Measurements from ENCODE around the gene EFEMP1. TPM values are rescaled to one million over a fixed set of nuclear protein-coding genes. Genes with fewer than 3 reads are reported as not detected.
"Not testable (repeated sequence)": the region's sequence is repeated elsewhere in the genome, so short reads cannot be mapped to it uniquely, and the experiment has no call there.

The EFEMP1 gene
- total and polyA plus RNA-seq, 12 donors = 15.7 to 157 (median 32.5) TPM

- intact Hi-C loops (cut with DNase I) = no loop called here
- ATAC-seq = no peak
Observed at GRCh38 chr2:55842046-55842445, 81.5 kb downstream of the EFEMP1 start.

GRCh38 chr2:55840460-55840859, 83.1 kb downstream of the EFEMP1 start:
- H3K9me3 ChIP-seq = no peaks in the 10 kb centered on the region
- no peaks in the 10 kb centered on the region for H3K27me3 ChIP-seq
- ATAC-seq = no peak
- H3K36me3 ChIP-seq = no peaks in the 10 kb centered on the region
- intact Hi-C loops (cut with DNase I) = no loop called here
- peaks cover 0 to 13% (median 4%) of the 10 kb centered on the region in 9 donors for H3K4me1 ChIP-seq
- WGBS, 2 donors = 95 to 100% methylated on average over 1 of the region's 1 CpG
- DNase-seq = no peak
- TF ChIP-seq CTCF (IDR thresholded peaks at IDR 0.05) = no peak
- H3K27ac ChIP-seq = no peak overlapping the region
- no peak overlapping the region for H3K4me3 ChIP-seq

More at GRCh38 chr2:55842046-55842445, 81.5 kb downstream of the EFEMP1 start:
- Histone ChIP-seq H3K4me1 (peaks cover 0 to 13% (median 4%) of the 10 kb centered on the region in 9 donors), H3K36me3 (no peaks in the 10 kb centered on the region), H3K4me3 (no peak overlapping the region), H3K9me3 (no peaks in the 10 kb centered on the region), H3K27me3 (no peaks in the 10 kb centered on the region), H3K27ac (no peak overlapping the region)
- TF ChIP-seq CTCF (IDR thresholded peaks at IDR 0.05) = no peak
- WGBS, 2 donors = 87 to 89% methylated on average over 1 of the region's 1 CpG
- no peak for DNase-seq

GRCh38 chr2:55839182-55839819, 84.3 kb downstream of the EFEMP1 start:
- H3K27ac ChIP-seq = peak overlapping the region in 9 of 10 donors; percentile 4 to 83 (median 43)

GRCh38 chr2:55838653-55839052, 84.9 kb downstream of the EFEMP1 start:
- intact Hi-C loops (cut with DNase I) = no loop called here
- Histone ChIP-seq H3K36me3 (no peaks in the 10 kb centered on the region), H3K9me3 (no peaks in the 10 kb centered on the region), H3K4me3 (no peak overlapping the region), H3K27ac (peak overlapping the region in 7 of 10 donors; percentile 21 to 83 (median 44)), H3K27me3 (no peaks in the 10 kb centered on the region), H3K4me1 (peaks cover 0 to 9% (median 4%) of the 10 kb centered on the region in 9 donors)
- ATAC-seq (peak in 2 of 8 donors; percentile 33 to 58), DNase-seq (no peak)
- no peak for TF ChIP-seq CTCF (IDR thresholded peaks at IDR 0.05)
- whole genome bisulfite sequencing, 2 donors = 88 to 92% methylated on average over 1 of the region's 1 CpG

More at GRCh38 chr2:55839182-55839819, 84.3 kb downstream of the EFEMP1 start:
- ATAC-seq (peak in 7 of 8 donors; percentile 64 to 92 (median 74)), DNase-seq (no peak)
- TF ChIP-seq CTCF (IDR thresholded peaks at IDR 0.05) = no peak
- WGBS, 2 donors = 31 to 39% methylated on average over 7 of the region's 7 CpGs
- intact Hi-C loops (cut with DNase I) = no loop called here
- Histone ChIP-seq H3K27me3 (no peaks in the 10 kb centered on the region), H3K9me3 (no peaks in the 10 kb centered on the region), H3K4me3 (no peak overlapping the region), H3K36me3 (no peaks in the 10 kb centered on the region), H3K4me1 (peaks cover 0 to 12% (median 4%) of the 10 kb centered on the region in 9 donors)

GRCh38 chr2:55838117-55838516, 85.5 kb downstream of the EFEMP1 start:
- DNase-seq; H3K27me3 ChIP-seq; H3K27ac ChIP-seq; H3K36me3 ChIP-seq; intact Hi-C loops (cut with DNase I); ATAC-seq; H3K4me1 ChIP-seq; H3K4me3 ChIP-seq; H3K9me3 ChIP-seq: not testable (repeated sequence)
- WGBS, 2 donors = 70 to 73% methylated on average over 1 of the region's 1 CpG

Data from heart right ventricle (tissue), 16 donors.